SK-N-SH treated with all-trans-retinoic acid at 6 μM for 48 hours (cell line): ENCODE data around the gene DHH.

Experiments
- ARNTL ChIP-seq: fragments of 450-650 bp; formaldehyde crosslinking; IDR thresholded peaks from 2 replicates; pipeline ENCODE4 v1.5.0; 2020; ENCODE audit warnings: low read depth, mild to moderate bottlenecking, moderate library complexity, borderline replicate concordance
- GLIS3 ChIP-seq: fragments of 250-450 bp; sonication (Bioruptor Pico); IDR thresholded peaks from 2 replicates; pipeline ENCODE4 v1.5.0; 2020; ENCODE audit warnings: mild to moderate bottlenecking, moderate library complexity

DNA sequence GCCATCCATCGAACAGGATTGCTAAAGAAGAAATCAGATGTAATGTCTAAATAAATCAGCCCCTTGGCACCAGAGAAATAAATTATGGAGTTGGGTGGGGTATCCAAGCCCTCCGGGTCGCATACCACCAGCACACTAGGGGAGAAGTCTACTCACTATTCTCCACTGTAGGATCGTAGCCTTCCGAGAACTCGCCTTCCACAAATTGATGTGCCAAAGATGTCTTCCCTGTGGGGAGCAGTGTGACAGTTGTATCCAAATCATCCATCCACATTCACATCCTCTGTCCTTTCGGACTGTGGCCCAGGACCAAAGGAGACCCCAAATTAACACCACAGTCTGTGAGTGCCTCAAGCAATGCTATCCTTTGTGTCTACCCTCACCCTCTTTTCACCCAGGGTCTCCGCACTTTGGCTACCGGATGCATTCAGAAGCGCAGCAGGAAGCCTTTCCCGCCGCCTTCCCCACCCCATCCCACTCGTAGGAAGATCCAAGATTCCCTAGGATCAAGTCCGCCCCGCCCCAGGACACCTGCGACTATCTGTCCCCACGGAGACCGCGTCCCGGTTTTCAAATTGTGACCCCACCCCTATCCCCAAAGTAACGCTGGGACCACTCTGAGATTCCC lies 25.6 kb downstream of the DHH start:
- no peak for TF ChIP-seq ARNTL (CRISPR knock-in tag)
- no peak for TF ChIP-seq GLIS3 (CRISPR knock-in tag)
